HL-60 (cell line): Measurements from ENCODE around the gene YWHAG.

ENCODE experiments used
- DNase-seq, 2 experiments: peaks; one replicate each; pipeline ENCODE4 v3.0.0-alpha.2; 2010 to 2020; ENCODE audit warnings: low read depth in 1 of 2, low spot score in 1 of 2
- H3K27ac ChIP-seq: fragments of 250-450 bp; sonication (Bioruptor Pico); replicated peaks from 2 replicates; pipeline ENCODE4 v1.5.1; 2020; ENCODE audit warnings: mild to moderate bottlenecking, moderate library complexity
- H3K27me3 ChIP-seq: fragments of 250-450 bp; sonication (Bioruptor Pico); 2 replicates; pipeline ENCODE4 v1.5.1; 2021; ENCODE audit warnings: mild to moderate bottlenecking, moderate library complexity; ENCODE audit not compliant: insufficient read depth, poor library complexity, severe bottlenecking
- H3K4me3 ChIP-seq: replicated peaks from 2 replicates; pipeline ENCODE4 v1.5.1; 2011; ENCODE audit warnings: mild to moderate bottlenecking, control low read depth, low read length; ENCODE audit not compliant: insufficient read depth
- GABPA ChIP-seq: IDR thresholded peaks from 2 replicates; pipeline ENCODE4 v1.6.1; 2012; ENCODE audit warnings: low read depth
- POLR2AphosphoS5 ChIP-seq: IDR thresholded peaks from 2 replicates; pipeline ENCODE4 v1.6.1; 2012; ENCODE audit warnings: low read depth
- SPI1 ChIP-seq: IDR thresholded peaks from 2 replicates; pipeline ENCODE4 v1.6.1; 2012; ENCODE audit warnings: low read depth, mild to moderate bottlenecking, borderline replicate concordance
- TF ChIP-seq, protein P1 (sequence below): IDR thresholded peaks from 2 replicates; pipeline ENCODE4 v1.6.1; 2012; ENCODE audit warnings: low read depth; ENCODE audit not compliant: insufficient replicate concordance
- TF ChIP-seq, protein P2 (sequence below): IDR thresholded peaks from one replicate; pipeline ENCODE4 v1.5.1; 2011; ENCODE audit warnings: low read length, control low read depth, inconsistent platforms; ENCODE audit not compliant: insufficient read depth

The YWHAG gene

DNA sequence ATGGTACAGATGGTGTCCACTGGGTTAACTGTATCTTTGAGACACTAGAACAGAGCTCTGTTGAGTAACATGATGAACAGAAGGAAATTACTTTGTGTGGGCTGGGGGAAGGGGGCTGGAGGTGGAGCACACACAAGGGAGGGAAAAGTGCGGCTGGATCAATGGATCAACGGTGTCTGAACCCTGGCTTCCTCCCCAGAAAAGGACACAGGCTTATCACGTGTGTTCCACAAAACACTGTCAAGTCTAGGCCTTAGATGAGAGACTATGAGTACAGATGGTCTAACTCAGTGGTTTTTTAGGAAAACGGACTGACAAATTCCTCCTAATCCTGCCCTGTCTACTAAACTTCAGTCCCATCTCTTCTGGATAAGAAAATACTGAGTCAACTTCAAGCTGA, 28.5 kb downstream of the YWHAG start:
- TF ChIP-seq GABPA (no peak), POLR2AphosphoS5 (no peak), SPI1 (no peak)
- TF ChIP-seq, protein P1, sequence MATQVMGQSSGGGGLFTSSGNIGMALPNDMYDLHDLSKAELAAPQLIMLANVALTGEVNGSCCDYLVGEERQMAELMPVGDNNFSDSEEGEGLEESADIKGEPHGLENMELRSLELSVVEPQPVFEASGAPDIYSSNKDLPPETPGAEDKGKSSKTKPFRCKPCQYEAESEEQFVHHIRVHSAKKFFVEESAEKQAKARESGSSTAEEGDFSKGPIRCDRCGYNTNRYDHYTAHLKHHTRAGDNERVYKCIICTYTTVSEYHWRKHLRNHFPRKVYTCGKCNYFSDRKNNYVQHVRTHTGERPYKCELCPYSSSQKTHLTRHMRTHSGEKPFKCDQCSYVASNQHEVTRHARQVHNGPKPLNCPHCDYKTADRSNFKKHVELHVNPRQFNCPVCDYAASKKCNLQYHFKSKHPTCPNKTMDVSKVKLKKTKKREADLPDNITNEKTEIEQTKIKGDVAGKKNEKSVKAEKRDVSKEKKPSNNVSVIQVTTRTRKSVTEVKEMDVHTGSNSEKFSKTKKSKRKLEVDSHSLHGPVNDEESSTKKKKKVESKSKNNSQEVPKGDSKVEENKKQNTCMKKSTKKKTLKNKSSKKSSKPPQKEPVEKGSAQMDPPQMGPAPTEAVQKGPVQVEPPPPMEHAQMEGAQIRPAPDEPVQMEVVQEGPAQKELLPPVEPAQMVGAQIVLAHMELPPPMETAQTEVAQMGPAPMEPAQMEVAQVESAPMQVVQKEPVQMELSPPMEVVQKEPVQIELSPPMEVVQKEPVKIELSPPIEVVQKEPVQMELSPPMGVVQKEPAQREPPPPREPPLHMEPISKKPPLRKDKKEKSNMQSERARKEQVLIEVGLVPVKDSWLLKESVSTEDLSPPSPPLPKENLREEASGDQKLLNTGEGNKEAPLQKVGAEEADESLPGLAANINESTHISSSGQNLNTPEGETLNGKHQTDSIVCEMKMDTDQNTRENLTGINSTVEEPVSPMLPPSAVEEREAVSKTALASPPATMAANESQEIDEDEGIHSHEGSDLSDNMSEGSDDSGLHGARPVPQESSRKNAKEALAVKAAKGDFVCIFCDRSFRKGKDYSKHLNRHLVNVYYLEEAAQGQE, result no peak
- TF ChIP-seq, protein P2, sequence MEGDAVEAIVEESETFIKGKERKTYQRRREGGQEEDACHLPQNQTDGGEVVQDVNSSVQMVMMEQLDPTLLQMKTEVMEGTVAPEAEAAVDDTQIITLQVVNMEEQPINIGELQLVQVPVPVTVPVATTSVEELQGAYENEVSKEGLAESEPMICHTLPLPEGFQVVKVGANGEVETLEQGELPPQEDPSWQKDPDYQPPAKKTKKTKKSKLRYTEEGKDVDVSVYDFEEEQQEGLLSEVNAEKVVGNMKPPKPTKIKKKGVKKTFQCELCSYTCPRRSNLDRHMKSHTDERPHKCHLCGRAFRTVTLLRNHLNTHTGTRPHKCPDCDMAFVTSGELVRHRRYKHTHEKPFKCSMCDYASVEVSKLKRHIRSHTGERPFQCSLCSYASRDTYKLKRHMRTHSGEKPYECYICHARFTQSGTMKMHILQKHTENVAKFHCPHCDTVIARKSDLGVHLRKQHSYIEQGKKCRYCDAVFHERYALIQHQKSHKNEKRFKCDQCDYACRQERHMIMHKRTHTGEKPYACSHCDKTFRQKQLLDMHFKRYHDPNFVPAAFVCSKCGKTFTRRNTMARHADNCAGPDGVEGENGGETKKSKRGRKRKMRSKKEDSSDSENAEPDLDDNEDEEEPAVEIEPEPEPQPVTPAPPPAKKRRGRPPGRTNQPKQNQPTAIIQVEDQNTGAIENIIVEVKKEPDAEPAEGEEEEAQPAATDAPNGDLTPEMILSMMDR, result no peak
- Histone ChIP-seq H3K27ac (no peak overlapping the region), H3K4me3 (no peak overlapping the region), H3K27me3 (no peaks in the 10 kb centered on the region)
- no peak for DNase-seq

DNA sequence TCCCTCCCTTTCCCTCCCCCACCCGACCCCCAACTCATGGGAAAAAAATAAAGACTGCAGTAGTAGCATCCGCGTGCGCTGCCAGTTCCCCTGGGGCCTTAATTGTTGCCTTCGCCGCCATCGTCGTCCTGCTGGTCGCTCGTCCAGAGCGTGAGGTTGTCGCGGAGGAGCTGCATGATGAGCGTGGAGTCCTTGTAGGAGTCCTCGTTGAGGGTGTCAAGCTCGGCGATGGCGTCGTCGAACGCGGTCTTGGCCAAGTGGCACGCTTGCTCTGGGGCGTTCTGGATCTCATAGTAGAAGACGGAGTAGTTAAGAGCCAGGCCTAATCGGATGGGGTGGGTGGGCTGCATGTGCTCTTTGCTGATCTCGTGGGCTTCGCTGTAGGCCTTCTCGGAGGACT, 29.3 kb downstream of the YWHAG start:
- H3K27ac ChIP-seq, result no peak overlapping the region
- no peaks in the 10 kb centered on the region for H3K27me3 ChIP-seq
- no peak overlapping the region for H3K4me3 ChIP-seq
- no peak for DNase-seq
- TF ChIP-seq POLR2AphosphoS5 (no peak), GABPA (no peak), SPI1 (no peak)
- TF ChIP-seq, protein P2, result no peak
- TF ChIP-seq, protein P1, result no peak

DNA sequence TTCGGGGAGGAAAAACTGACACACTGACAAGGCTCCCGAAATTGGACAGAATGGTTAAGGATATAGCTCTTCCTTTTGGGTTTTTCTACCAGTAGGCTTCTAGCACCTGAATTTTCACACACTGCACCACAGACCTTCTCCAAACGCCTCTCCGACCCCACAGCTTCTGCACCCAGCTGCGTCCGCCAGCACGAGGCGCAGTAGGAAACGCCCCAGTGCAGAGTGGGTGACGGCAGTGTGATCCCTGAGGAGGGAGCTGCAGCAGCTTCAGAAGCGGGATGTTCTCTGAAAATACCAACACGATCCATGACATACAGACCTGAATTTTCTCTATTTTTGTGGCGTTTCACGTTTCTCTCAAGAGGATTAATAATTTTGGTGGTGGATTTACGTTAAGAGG, 30.4 kb downstream of the YWHAG start:
- Histone ChIP-seq H3K27ac (no peak overlapping the region; the same call in 1 of the 2 replicates), H3K27me3 (no peaks in the 10 kb centered on the region), H3K4me3 (no peak overlapping the region)
- TF ChIP-seq POLR2AphosphoS5 (no peak), SPI1 (no peak), GABPA (no peak)
- TF ChIP-seq, protein P1, result no peak
- TF ChIP-seq, protein P2, result no peak
- no peak for DNase-seq
